A549 (cell line): ENCODE data around the gene LGI1. TPM values are rescaled to one million over a fixed set of nuclear protein-coding genes. Genes with fewer than 3 reads are reported as not detected.

Experiments
- ATAC-seq, 2 experiments: fragments of 200-7000 bp in 1 of 2; fragments of >200 bp in 1 of 2; cut with Nextera tagmentation in 1 of 2; cut with Tn5 transposase in 1 of 2; 3 replicates each; pipeline versions ENCODE4 v1.8.0 to v1.9.1; 2018 to 2020; ENCODE audit warnings: mild to moderate bottlenecking in 1 of 2, moderate library complexity in 1 of 2
- CTCF ChIA-PET: fragments of 300-600 bp; sonication (Branson Sonifier 250); formaldehyde crosslinking; extraction: SDS; loops from one replicate; lab custom pipeline; 2021; ENCODE audit warnings: antibody characterized with exemption, inconsistent platforms; lab: Yijun Ruan, JAX
- POLR2A ChIA-PET: fragments of 350-600 bp; formaldehyde crosslinking; extraction: SDS; loops from one replicate; lab custom pipeline; 2021; ENCODE audit warnings: antibody characterized with exemption, inconsistent platforms; lab: Yijun Ruan, JAX
- DNase-seq, 2 experiments: peaks; one replicate each; pipeline versions ENCODE4 v3.0.0 to v3.0.0-alpha.2; 2011 to 2016; ENCODE audit warnings: low read depth in 1 of 2, low spot score in 1 of 2
- FAIRE-seq: peaks from 2 replicates; lab custom pipeline; 2011; peaks lifted over from hg19 to GRCh38; lab: Jason Lieb, UNC
- H3K27ac ChIP-seq, 2 experiments: fragments of >200 bp; sonication (Bioruptor Twin); formaldehyde crosslinking; 3 replicates each; pipeline ENCODE4 v1.5.1; 2016 to 2017
- H3K4me1 ChIP-seq: fragments of >200 bp; sonication (Bioruptor Twin); formaldehyde crosslinking; 3 replicates; pipeline ENCODE4 v1.6.1; 2016
- H3K4me2 ChIP-seq: fragments of >200 bp; sonication (Bioruptor Twin); formaldehyde crosslinking; 3 replicates; pipeline ENCODE4 v1.6.1; 2016
- H3K4me3 ChIP-seq: fragments of >200 bp; sonication (Bioruptor Twin); formaldehyde crosslinking; 3 replicates; pipeline ENCODE4 v1.5.1; 2016
- H3K9me3 ChIP-seq: fragments of >200 bp; sonication (Bioruptor Twin); formaldehyde crosslinking; 3 replicates; pipeline ENCODE4 v1.6.1; 2016
- BCL3 ChIP-seq: fragments of >200 bp; sonication (Bioruptor Twin); formaldehyde crosslinking; IDR thresholded peaks from 3 replicates; pipeline ENCODE4 v1.6.1; 2016
- BHLHE40 ChIP-seq: IDR thresholded peaks from 2 replicates; pipeline ENCODE4 v1.6.1; 2012; ENCODE audit warnings: low read depth, low read length, inconsistent platforms
- CBX8 ChIP-seq: fragments of 200-600 bp; sonication (generic); IDR thresholded peaks from 2 replicates; pipeline ENCODE4 v1.6.1; 2016
- CEBPB ChIP-seq, 2 experiments: fragments of >200 bp in 1 of 2; sonication (Bioruptor Twin) in 1 of 2; formaldehyde crosslinking in 1 of 2; IDR thresholded peaks; 2 replicates each; pipeline ENCODE4 v1.6.1; 2012 to 2016
- CHD4 ChIP-seq: fragments of 200-600 bp; sonication (generic); IDR thresholded peaks from 2 replicates; pipeline ENCODE4 v1.6.1; 2016; ENCODE audit warnings: antibody characterized with exemption, mild to moderate bottlenecking, borderline replicate concordance
- EHF ChIP-seq: fragments of 250-450 bp; sonication (Bioruptor Pico); IDR thresholded peaks from 2 replicates; pipeline ENCODE4 v1.5.0; 2020; ENCODE audit warnings: mild to moderate bottlenecking
- EP300 ChIP-seq, 2 experiments: fragments of >200 bp; sonication (Bioruptor Twin); formaldehyde crosslinking; IDR thresholded peaks; 2 replicates in 1 of 2; 3 replicates in 1 of 2; pipeline ENCODE4 v1.6.1; 2016 to 2017
- FOSL2 ChIP-seq, 2 experiments: fragments of 450-650 bp in 1 of 2; fragments of >200 bp in 1 of 2; sonication (Bioruptor Twin) in 1 of 2; formaldehyde crosslinking; IDR thresholded peaks; 2 replicates each; pipeline versions ENCODE4 v1.5.0 to v1.6.1; 2016 to 2020; ENCODE audit warnings: mild to moderate bottlenecking in 1 of 2, moderate library complexity in 1 of 2
- GATA3 ChIP-seq: IDR thresholded peaks from 2 replicates; pipeline ENCODE4 v1.6.1; 2012; ENCODE audit warnings: borderline replicate concordance
- HEYL ChIP-seq: fragments of 250-450 bp; sonication (Bioruptor Pico); IDR thresholded peaks from 2 replicates; pipeline ENCODE4 v1.8.0; 2021; ENCODE audit warnings: mild to moderate bottlenecking, moderate library complexity
- HOXA7 ChIP-seq: fragments of 250-450 bp; sonication (Bioruptor Pico); IDR thresholded peaks from 2 replicates; pipeline ENCODE4 v1.5.0; 2020; ENCODE audit warnings: mild to moderate bottlenecking, moderate library complexity
- HOXB13 ChIP-seq: fragments of 250-450 bp; sonication (Bioruptor Pico); IDR thresholded peaks from 2 replicates; pipeline ENCODE4 v1.5.0; 2020; ENCODE audit warnings: low read depth, mild to moderate bottlenecking, moderate library complexity
- JUN ChIP-seq, 2 experiments: fragments of >200 bp; sonication (Bioruptor Twin); formaldehyde crosslinking; IDR thresholded peaks; 2 replicates in 1 of 2; 3 replicates in 1 of 2; pipeline ENCODE4 v1.6.1; 2016 to 2017
- JUNB ChIP-seq: fragments of >200 bp; sonication (Bioruptor Twin); formaldehyde crosslinking; IDR thresholded peaks from 2 replicates; pipeline ENCODE4 v1.6.1; 2016
- MAZ ChIP-seq: fragments of 150-350 bp; IDR thresholded peaks from 2 replicates; pipeline ENCODE4 v1.6.1; 2014; ENCODE audit warnings: antibody characterized with exemption, low read depth, low read length, borderline replicate concordance
- NPAS2 ChIP-seq: fragments of 250-450 bp; sonication (Bioruptor Pico); IDR thresholded peaks from 2 replicates; pipeline ENCODE4 v1.8.0; 2022; ENCODE audit warnings: mild to moderate bottlenecking, moderate library complexity, borderline replicate concordance
- PBX3 ChIP-seq: IDR thresholded peaks from 2 replicates; pipeline ENCODE4 v1.6.1; 2012
- POLR2A ChIP-seq: IDR thresholded peaks from 2 replicates; pipeline ENCODE4 v1.6.1; 2012; ENCODE audit warnings: mild to moderate bottlenecking, low read length
- RARB ChIP-seq: fragments of 250-450 bp; sonication (Bioruptor Pico); IDR thresholded peaks from 2 replicates; pipeline ENCODE4 v1.8.0; 2021; ENCODE audit warnings: mild to moderate bottlenecking, moderate library complexity
- RCOR1 ChIP-seq: fragments of 150-350 bp; IDR thresholded peaks from 2 replicates; pipeline ENCODE4 v1.6.1; 2014; ENCODE audit warnings: antibody characterized with exemption, low read length, low read depth
- REST ChIP-seq: fragments of 200-600 bp; sonication (generic); IDR thresholded peaks from 2 replicates; pipeline ENCODE4 v1.6.1; 2016; ENCODE audit warnings: antibody characterized with exemption, mild to moderate bottlenecking, moderate library complexity
- RNF2 ChIP-seq: fragments of 200-600 bp; sonication (generic); IDR thresholded peaks from 2 replicates; pipeline ENCODE4 v1.6.1; 2016; ENCODE audit warnings: low read depth, mild to moderate bottlenecking, antibody characterized with exemption, moderate library complexity, borderline replicate concordance
- TP53 ChIP-seq: fragments of 250-450 bp; sonication (Bioruptor Pico); IDR thresholded peaks from 2 replicates; pipeline ENCODE4 v1.5.0; 2021; ENCODE audit warnings: mild to moderate bottlenecking, moderate library complexity
- ZC3H11A ChIP-seq: fragments of 450-650 bp; IDR thresholded peaks from 2 replicates; pipeline ENCODE4 v1.6.1; 2014; ENCODE audit warnings: antibody characterized with exemption, mild to moderate bottlenecking
- ZFP36 ChIP-seq: fragments of 450-650 bp; IDR thresholded peaks from 2 replicates; pipeline ENCODE4 v1.6.1; 2014; ENCODE audit warnings: borderline replicate concordance; ENCODE audit not compliant: partially characterized antibody
- WGBS: methylation state at CpG from one replicate; pipeline ENCODE4 v1.1.6; 2017; ENCODE audit errors: missing lambda C conversion rate; 5-methylcytosine and 5-hydroxymethylcytosine counted together
- polyA plus RNA-seq, 4 experiments: library from polyadenylated mRNA; depleted of rRNA in 3 of 4; stranded (reverse); fragments of >200 nt; fragmentation: RNase III in 1 of 4; extraction: RNeasy Plus Mini Kit Qiagen cat#74134 plus additional on column Dnase treatment in 1 of 4; gene quantifications; 2 replicates in 3 of 4; 3 replicates in 1 of 4; pipeline ENCODE4 v1.2.3, GENCODE V29; 2011 to 2017
- TF ChIP-seq, protein P1 (sequence below): fragments of 250-450 bp; sonication (Bioruptor Pico); IDR thresholded peaks from 2 replicates; pipeline ENCODE4 v1.5.0; 2020; ENCODE audit warnings: low read depth, mild to moderate bottlenecking, moderate library complexity
- TF ChIP-seq, protein P2 (sequence below): IDR thresholded peaks from 2 replicates; pipeline ENCODE4 v1.6.1; 2012; ENCODE audit warnings: low read depth, borderline replicate concordance
- TF ChIP-seq, protein P3 (sequence below): fragments of >200 bp; sonication (Bioruptor Twin); formaldehyde crosslinking; IDR thresholded peaks from 2 replicates; pipeline ENCODE4 v1.6.1; 2016
- TF ChIP-seq, protein P4 (sequence below): IDR thresholded peaks from 2 replicates; pipeline ENCODE4 v1.6.1; 2012
- TF ChIP-seq, protein P5 (sequence below): fragments of 250-450 bp; sonication (Bioruptor Pico); IDR thresholded peaks from 2 replicates; pipeline ENCODE4 v1.5.0; 2021; ENCODE audit warnings: mild to moderate bottlenecking, moderate library complexity, borderline replicate concordance

The LGI1 gene
- polyA plus RNA-seq, 2 of the 4 experiments (the other 2 are of a cell fraction) = not detected

GRCh38 chr10:93715345-93715744 is 42.4 kb upstream of the LGI1 start:
- DNase-seq (no peak), FAIRE-seq (no peak), ATAC-seq (no peak)
- WGBS = 70% methylated on average over 5 of the region's 5 CpGs
- H3K27ac ChIP-seq = no peak overlapping the region
- TF ChIP-seq HEYL = no peak
- TF ChIP-seq RARB (CRISPR knock-in tag) = no peak
- TF ChIP-seq RNF2 = no peak
- no peak for TF ChIP-seq CBX8
- TF ChIP-seq CEBPB (IDR thresholded peaks at IDR 0.05) = no peak
- TF ChIP-seq RCOR1 = no peak
- TF ChIP-seq, protein P1, sequence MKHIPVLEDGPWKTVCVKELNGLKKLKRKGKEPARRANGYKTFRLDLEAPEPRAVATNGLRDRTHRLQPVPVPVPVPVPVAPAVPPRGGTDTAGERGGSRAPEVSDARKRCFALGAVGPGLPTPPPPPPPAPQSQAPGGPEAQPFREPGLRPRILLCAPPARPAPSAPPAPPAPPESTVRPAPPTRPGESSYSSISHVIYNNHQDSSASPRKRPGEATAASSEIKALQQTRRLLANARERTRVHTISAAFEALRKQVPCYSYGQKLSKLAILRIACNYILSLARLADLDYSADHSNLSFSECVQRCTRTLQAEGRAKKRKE = no peak
- TF ChIP-seq MAZ = no peak
- no peak for TF ChIP-seq GATA3
- no peak for TF ChIP-seq BCL3
- no peak for TF ChIP-seq JUNB
- TF ChIP-seq EP300 (IDR thresholded peaks at IDR 0.05) = no peak
- TF ChIP-seq REST = no peak
- TF ChIP-seq, protein P2, sequence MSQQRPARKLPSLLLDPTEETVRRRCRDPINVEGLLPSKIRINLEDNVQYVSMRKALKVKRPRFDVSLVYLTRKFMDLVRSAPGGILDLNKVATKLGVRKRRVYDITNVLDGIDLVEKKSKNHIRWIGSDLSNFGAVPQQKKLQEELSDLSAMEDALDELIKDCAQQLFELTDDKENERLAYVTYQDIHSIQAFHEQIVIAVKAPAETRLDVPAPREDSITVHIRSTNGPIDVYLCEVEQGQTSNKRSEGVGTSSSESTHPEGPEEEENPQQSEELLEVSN = no peak
- TF ChIP-seq, protein P3, sequence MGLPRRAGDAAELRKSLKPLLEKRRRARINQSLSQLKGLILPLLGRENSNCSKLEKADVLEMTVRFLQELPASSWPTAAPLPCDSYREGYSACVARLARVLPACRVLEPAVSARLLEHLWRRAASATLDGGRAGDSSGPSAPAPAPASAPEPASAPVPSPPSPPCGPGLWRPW = no peak
- no peak for TF ChIP-seq ZFP36
- no peak for TF ChIP-seq HOXA7
- TF ChIP-seq BHLHE40 = no peak
- no peak for TF ChIP-seq HOXB13 (CRISPR knock-in tag)
- ChIA-PET POLR2A (no interaction called here), CTCF (no interaction called here)
- H3K4me2 ChIP-seq = no peak overlapping the region
- H3K9me3 ChIP-seq = no peaks in the 10 kb centered on the region
- peaks cover 9% of the 10 kb centered on the region; the same call in 1 of the 3 replicates for H3K4me1 ChIP-seq
- H3K4me3 ChIP-seq = no peak overlapping the region

DNA sequence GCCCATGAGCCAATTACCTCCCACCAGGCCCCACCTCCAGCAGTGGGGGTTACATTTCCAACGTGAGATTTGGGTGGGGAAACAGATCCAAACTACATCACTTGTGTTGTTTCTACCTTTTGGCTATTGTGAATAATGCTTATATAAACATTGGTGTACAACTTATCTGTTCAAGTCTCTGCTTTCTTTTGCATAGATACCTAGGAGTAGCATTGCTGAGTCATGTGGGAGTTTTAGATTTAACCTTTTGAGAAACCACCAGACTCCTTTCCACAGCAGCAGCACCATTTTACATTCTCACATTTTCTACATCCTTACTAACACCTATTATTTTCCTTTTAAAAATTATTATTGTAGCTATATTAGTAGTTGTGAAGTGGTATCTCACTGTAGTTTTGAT is 41.0 kb upstream of the LGI1 start:
- peak in 1 of 2 experiments; percentile 11 for DNase-seq
- no peak for ATAC-seq
- H3K4me1 ChIP-seq = peaks cover 9% of the 10 kb centered on the region; the same call in 1 of the 3 replicates
- H3K9me3 ChIP-seq = no peaks in the 10 kb centered on the region
- CTCF ChIA-PET = no interaction called here
- no peak overlapping the region for H3K27ac ChIP-seq
- 0 out of 3 replicates have a peak overlapping the region, but pooled peaks have one; percentile 11 for H3K4me2 ChIP-seq
- no peak for FAIRE-seq
- 0% methylated on average over 1 of the region's 1 CpG for WGBS
- H3K4me3 ChIP-seq = no peak overlapping the region
- POLR2A ChIA-PET = no interaction called here
- TF ChIP-seq ZC3H11A (no peak), EHF (no peak), NPAS2 (no peak), TP53 (CRISPR knock-in tag) (no peak), FOSL2 (IDR thresholded peaks at IDR 0.05) (no peak), FOSL2 (CRISPR knock-in tag; IDR thresholded peaks at IDR 0.05) (no peak), POLR2A (no peak), JUN (IDR thresholded peaks at IDR 0.05) (no peak), PBX3 (no peak), CHD4 (no peak)
- TF ChIP-seq, protein P4, sequence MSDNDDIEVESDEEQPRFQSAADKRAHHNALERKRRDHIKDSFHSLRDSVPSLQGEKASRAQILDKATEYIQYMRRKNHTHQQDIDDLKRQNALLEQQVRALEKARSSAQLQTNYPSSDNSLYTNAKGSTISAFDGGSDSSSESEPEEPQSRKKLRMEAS = no peak
- TF ChIP-seq, protein P5, sequence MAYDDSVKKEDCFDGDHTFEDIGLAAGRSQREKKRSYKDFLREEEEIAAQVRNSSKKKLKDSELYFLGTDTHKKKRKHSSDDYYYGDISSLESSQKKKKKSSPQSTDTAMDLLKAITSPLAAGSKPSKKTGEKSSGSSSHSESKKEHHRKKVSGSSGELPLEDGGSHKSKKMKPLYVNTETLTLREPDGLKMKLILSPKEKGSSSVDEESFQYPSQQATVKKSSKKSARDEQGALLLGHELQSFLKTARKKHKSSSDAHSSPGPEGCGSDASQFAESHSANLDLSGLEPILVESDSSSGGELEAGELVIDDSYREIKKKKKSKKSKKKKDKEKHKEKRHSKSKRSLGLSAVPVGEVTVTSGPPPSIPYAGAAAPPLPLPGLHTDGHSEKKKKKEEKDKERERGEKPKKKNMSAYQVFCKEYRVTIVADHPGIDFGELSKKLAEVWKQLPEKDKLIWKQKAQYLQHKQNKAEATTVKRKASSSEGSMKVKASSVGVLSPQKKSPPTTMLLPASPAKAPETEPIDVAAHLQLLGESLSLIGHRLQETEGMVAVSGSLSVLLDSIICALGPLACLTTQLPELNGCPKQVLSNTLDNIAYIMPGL (CRISPR knock-in tag) = no peak
- TF ChIP-seq, protein P2 = no peak
